ENCODE measurements around the gene IQGAP2. TPM values are rescaled to one million over a fixed set of nuclear protein-coding genes. Genes with fewer than 3 reads are reported as not detected.

Gene IQGAP2
- total RNA-seq, 2 experiments from 2014 or later: 37.7 to 39.1 TPM

GRCh38 chr5:76384189-76384588 is 18.9 kb upstream of the IQGAP2 start:
- intact Hi-C loops (cut with micrococcal nuclease): no loop called here
- no peaks in the 10 kb centered on the region for H3K36me3 Mint-ChIP-seq (ENCODE audit: low read depth)
- ATAC-seq (no peak), DNase-seq (peak; percentile 15)
- no peaks in the 10 kb centered on the region for H3K9me3 Mint-ChIP-seq
- no peak for TF ChIP-seq CTCF (IDR thresholded peaks at IDR 0.05)
- no peak overlapping the region for H3K27ac Mint-ChIP-seq
- no peaks in the 10 kb centered on the region for H3K27me3 Mint-ChIP-seq
- peaks cover 31% of the 10 kb centered on the region for H3K4me1 Mint-ChIP-seq (ENCODE audit: low read depth)
- POLR2A ChIA-PET: interaction anchor here (1.3 kb wide), 1 partner anchor 10 kb away, joined by 3 read pairs; no protein-coding TSS in a partner anchor
- CTCF ChIA-PET: interaction anchor here (0.7 to 1.5 kb wide), 9 partner anchors 8 to 163 kb away, joined by 3 to 4 read pairs (median 3); no protein-coding TSS in a partner anchor
- no peak overlapping the region for H3K4me3 Mint-ChIP-seq

DNA sequence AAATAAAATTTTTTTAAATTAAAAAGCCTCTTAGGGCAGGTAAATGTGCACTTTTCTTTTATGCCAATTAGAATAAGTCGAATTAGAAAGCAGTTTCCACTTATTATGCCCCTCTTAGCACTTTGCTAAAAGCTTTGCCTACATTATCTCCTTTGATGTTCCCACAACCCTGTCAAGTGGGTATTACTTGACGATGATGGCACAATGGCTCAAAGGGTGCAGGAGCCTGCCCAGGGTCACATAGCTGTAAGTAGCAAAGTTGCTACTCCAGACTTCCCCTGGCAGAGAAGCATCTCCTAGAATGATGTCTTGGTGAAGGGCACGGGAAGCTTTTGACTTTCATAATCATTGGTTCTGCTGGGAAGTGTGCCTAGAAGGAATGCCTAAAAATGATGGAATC is 18.4 kb upstream of the IQGAP2 start:
- Mint-ChIP-seq H3K36me3 (ENCODE audit: low read depth) (no peaks in the 10 kb centered on the region), H3K4me1 (ENCODE audit: low read depth) (peaks cover 27% of the 10 kb centered on the region), H3K9me3 (no peaks in the 10 kb centered on the region), H3K4me3 (no peak overlapping the region), H3K27ac (no peak overlapping the region), H3K27me3 (no peaks in the 10 kb centered on the region)
- ATAC-seq (no peak), DNase-seq (peak; percentile 23)
- no peak for TF ChIP-seq CTCF (IDR thresholded peaks at IDR 0.05)
- ChIA-PET CTCF (interaction anchor here (0.7 to 1.3 kb wide), 7 partner anchors 9 to 163 kb away, joined by 3 to 4 read pairs (median 3); no protein-coding TSS in a partner anchor), POLR2A (interaction anchor here (1.3 kb wide), 1 partner anchor 9 kb away, joined by 3 read pairs; no protein-coding TSS in a partner anchor)
- intact Hi-C loops (cut with micrococcal nuclease): no loop called here

- CTCF ChIA-PET: interaction anchor here (1.4 kb wide), 1 partner anchor 8 kb away, joined by 3 read pairs; no protein-coding TSS in a partner anchor
- H3K27me3 Mint-ChIP-seq: no peaks in the 10 kb centered on the region
- H3K27ac Mint-ChIP-seq: no peak overlapping the region
- peaks cover 33% of the 10 kb centered on the region for H3K4me1 Mint-ChIP-seq (ENCODE audit: low read depth)
- no peak for TF ChIP-seq CTCF (IDR thresholded peaks at IDR 0.05)
- DNase-seq (no peak), ATAC-seq (no peak)
- intact Hi-C loops (cut with micrococcal nuclease): no loop called here
- H3K4me3 Mint-ChIP-seq: no peak overlapping the region
- H3K9me3 Mint-ChIP-seq: no peaks in the 10 kb centered on the region
- POLR2A ChIA-PET: interaction anchor here (0.8 kb wide), 1 partner anchor 865 kb away, joined by 3 read pairs; no protein-coding TSS in a partner anchor
- no peaks in the 10 kb centered on the region for H3K36me3 Mint-ChIP-seq (ENCODE audit: low read depth)
Measured at GRCh38 chr5:76385540-76385939, 17.5 kb upstream of the IQGAP2 start.

GRCh38 chr5:76386360-76386759 is 16.7 kb upstream of the IQGAP2 start:
- peaks cover 38% of the 10 kb centered on the region for H3K4me1 Mint-ChIP-seq (ENCODE audit: low read depth)
- H3K27ac Mint-ChIP-seq: no peak overlapping the region
- no peaks in the 10 kb centered on the region for H3K36me3 Mint-ChIP-seq (ENCODE audit: low read depth)
- TF ChIP-seq CTCF (IDR thresholded peaks at IDR 0.05): no peak
- no peak for ATAC-seq
- CTCF ChIA-PET: interaction anchor here (1.4 kb wide), 1 partner anchor 9 kb away, joined by 3 read pairs; no protein-coding TSS in a partner anchor
- no peaks in the 10 kb centered on the region for H3K9me3 Mint-ChIP-seq
- DNase-seq: no peak
- POLR2A ChIA-PET: interaction anchor here (0.8 kb wide), 1 partner anchor 865 kb away, joined by 3 read pairs; no protein-coding TSS in a partner anchor
- no peak overlapping the region for H3K4me3 Mint-ChIP-seq
- H3K27me3 Mint-ChIP-seq: no peaks in the 10 kb centered on the region
- intact Hi-C loops (cut with micrococcal nuclease): no loop called here

DNA sequence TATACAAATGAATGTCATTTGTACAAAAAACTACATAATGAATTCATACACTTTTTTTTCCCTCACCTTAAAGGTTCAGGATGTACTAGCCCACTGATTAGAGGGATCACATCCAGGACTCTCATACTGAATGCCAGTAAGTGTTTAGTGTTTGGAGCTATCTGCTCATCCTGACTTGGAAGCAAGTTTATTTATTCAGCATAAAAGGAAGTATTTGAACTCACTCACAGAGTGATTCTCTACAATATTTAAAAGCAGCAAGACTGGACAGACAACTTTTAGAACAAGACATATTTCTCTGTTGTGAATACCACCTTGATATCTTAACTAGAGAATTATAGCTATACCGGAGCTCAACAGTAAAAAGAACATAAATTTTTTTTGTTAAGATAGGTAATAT is 14.8 kb upstream of the IQGAP2 start:
- DNase-seq (no peak), ATAC-seq (no peak)
- Mint-ChIP-seq H3K9me3 (no peaks in the 10 kb centered on the region), H3K27ac (no peak overlapping the region), H3K27me3 (no peaks in the 10 kb centered on the region), H3K4me1 (ENCODE audit: low read depth) (peaks cover 47% of the 10 kb centered on the region), H3K36me3 (ENCODE audit: low read depth) (no peaks in the 10 kb centered on the region), H3K4me3 (no peak overlapping the region)
- ChIA-PET CTCF (interaction anchor here (0.9 kb wide), 1 partner anchor 237 kb away, joined by 3 read pairs; no protein-coding TSS in a partner anchor), POLR2A (interaction anchor here (0.6 to 2.9 kb wide), 2 partner anchors 14 to 200 kb away, joined by 4 to 16 read pairs; partner anchors contain the start of gene IQGAP2)
- intact Hi-C loops (cut with micrococcal nuclease): no loop called here
- no peak for TF ChIP-seq CTCF (IDR thresholded peaks at IDR 0.05)
